BLaER1 (cell line): ENCODE results near the gene CDC45.

Experiments used
- H3K27ac ChIP-seq: shearing (Covaris generic); formaldehyde crosslinking; 2 replicates; pipeline ENCODE4 v1.8.1; 2022
- H3K27me3 ChIP-seq: shearing (Covaris generic); formaldehyde crosslinking; 2 replicates; pipeline ENCODE4 v1.8.1; 2022
- H3K36me3 ChIP-seq: shearing (Covaris generic); formaldehyde crosslinking; 2 replicates; pipeline ENCODE4 v1.8.1; 2022
- H3K4me1 ChIP-seq: shearing (Covaris generic); formaldehyde crosslinking; 2 replicates; pipeline ENCODE4 v1.8.1; 2022
- H3K4me2 ChIP-seq: shearing (Covaris generic); formaldehyde crosslinking; 2 replicates; pipeline ENCODE4 v1.8.1; 2022
- H3K4me3 ChIP-seq: shearing (Covaris generic); formaldehyde crosslinking; 2 replicates; pipeline ENCODE4 v1.8.1; 2022
- H3K9ac ChIP-seq: shearing (Covaris generic); formaldehyde crosslinking; 2 replicates; pipeline ENCODE4 v1.8.1; 2022
- H3K9me3 ChIP-seq: shearing (Covaris generic); formaldehyde crosslinking; 2 replicates; pipeline ENCODE4 v1.8.1; 2022
- H4K20me1 ChIP-seq: shearing (Covaris generic); formaldehyde crosslinking; 2 replicates; pipeline ENCODE4 v1.8.1; 2022
- Cebpa-rat ChIP-seq: shearing (Covaris generic); IDR thresholded peaks from 2 replicates; pipeline ENCODE4 v1.8.1; 2022

CDC45 gene

GRCh38 chr22:19568337-19569275, 88.9 kb downstream of the CDC45 start:
- peaks cover 5% of the 10 kb centered on the region for H3K4me1 ChIP-seq
- H3K27me3 ChIP-seq, result no peaks in the 10 kb centered on the region
- no peaks in the 10 kb centered on the region for H3K9me3 ChIP-seq
- no peaks in the 10 kb centered on the region for H3K36me3 ChIP-seq
- no peak overlapping the region; the same call in 1 of the 2 replicates for H3K4me2 ChIP-seq
- no peaks in the 10 kb centered on the region for H4K20me1 ChIP-seq
- H3K9ac ChIP-seq, result no peak overlapping the region
- no peak overlapping the region for H3K27ac ChIP-seq
- no peak for TF ChIP-seq Cebpa-rat
- no peak overlapping the region for H3K4me3 ChIP-seq

GRCh38 chr22:19569276-19569640, 89.5 kb downstream of the CDC45 start:
- H3K4me1 ChIP-seq, result peaks cover 5% of the 10 kb centered on the region
- H3K4me3 ChIP-seq, result no peak overlapping the region
- TF ChIP-seq Cebpa-rat, result no peak
- H3K4me2 ChIP-seq, result no peak overlapping the region; the same call in 1 of the 2 replicates
- H4K20me1 ChIP-seq, result no peaks in the 10 kb centered on the region
- no peaks in the 10 kb centered on the region for H3K9me3 ChIP-seq
- H3K27ac ChIP-seq, result no peak overlapping the region
- no peaks in the 10 kb centered on the region for H3K27me3 ChIP-seq
- H3K9ac ChIP-seq, result no peak overlapping the region
- no peaks in the 10 kb centered on the region for H3K36me3 ChIP-seq

GRCh38 chr22:19569976-19570375, 90.3 kb downstream of the CDC45 start:
- Histone ChIP-seq H3K27me3 (no peaks in the 10 kb centered on the region), H3K9me3 (no peaks in the 10 kb centered on the region), H4K20me1 (no peaks in the 10 kb centered on the region), H3K4me2 (no peak overlapping the region), H3K4me3 (no peak overlapping the region), H3K27ac (no peak overlapping the region), H3K9ac (no peak overlapping the region), H3K36me3 (no peaks in the 10 kb centered on the region), H3K4me1 (peaks cover 5% of the 10 kb centered on the region)
- TF ChIP-seq Cebpa-rat, result no peak
